GM10248 (cell line): ENCODE data around the gene SLC4A3.

Source experiments
- CTCF ChIA-PET: fragments of 300-600 bp; sonication (Branson Sonifier 250); formaldehyde crosslinking; extraction: SDS; loops from one replicate; lab custom pipeline; 2021; ENCODE audit warnings: antibody characterized with exemption; lab: Yijun Ruan, JAX
- POLR2A ChIA-PET: fragments of 350-650 bp; sonication (Branson Sonifier 250); formaldehyde crosslinking; extraction: SDS; loops from one replicate; lab custom pipeline; 2020; ENCODE audit warnings: antibody characterized with exemption; lab: Yijun Ruan, JAX
- DNase-seq: peaks from one replicate; pipeline ENCODE4 v3.0.0; 2012; ENCODE audit errors: extremely low spot score
- CTCF ChIP-seq: IDR thresholded peaks from 2 replicates; pipeline ENCODE4 v1.5.1; 2012; ENCODE audit warnings: mild to moderate bottlenecking, low read depth; ENCODE audit errors: extremely low read depth, missing control alignments, control extremely low read depth

Gene SLC4A3

GRCh38 chr2:219658196-219658846 is 30.9 kb downstream of the SLC4A3 start:
- TF ChIP-seq CTCF, result no peak
- no peak for DNase-seq
- POLR2A ChIA-PET, result no interaction called here
- CTCF ChIA-PET, result interaction anchor here (1.0 to 2.9 kb wide), 5 partner anchors 13 to 128 kb away, joined by 3 to 11 read pairs (median 8); no protein-coding TSS in a partner anchor

GRCh38 chr2:219658874-219659273 is 31.4 kb downstream of the SLC4A3 start:
- ChIA-PET CTCF (interaction anchor here (1.1 to 3.1 kb wide), 6 partner anchors 14 to 117 kb away, joined by 4 to 11 read pairs (median 8); no protein-coding TSS in a partner anchor), POLR2A (no interaction called here)
- DNase-seq, result no peak
- no peak for TF ChIP-seq CTCF

GRCh38 chr2:219661197-219661954 is 33.9 kb downstream of the SLC4A3 start:
- no peak for DNase-seq
- no peak for TF ChIP-seq CTCF
- ChIA-PET POLR2A (no interaction called here), CTCF (interaction anchor here (0.9 to 3.1 kb wide), 3 partner anchors 18 to 121 kb away, joined by 3 to 9 read pairs (median 4); no protein-coding TSS in a partner anchor)

- POLR2A ChIA-PET, result no interaction called here
- TF ChIP-seq CTCF, result no peak
- no peak for DNase-seq
- CTCF ChIA-PET, result interaction anchor here (0.9 to 3.1 kb wide), 3 partner anchors 19 to 121 kb away, joined by 3 to 9 read pairs (median 4); no protein-coding TSS in a partner anchor
Observed at GRCh38 chr2:219661955-219662395, 34.5 kb downstream of the SLC4A3 start.

- ChIA-PET POLR2A (no interaction called here), CTCF (interaction anchor here (0.9 to 1.0 kb wide), 2 partner anchors 9 to 122 kb away, joined by 3 read pairs; no protein-coding TSS in a partner anchor)
- no peak for TF ChIP-seq CTCF
- no peak for DNase-seq
Observed at GRCh38 chr2:219662566-219662965, 35.1 kb downstream of the SLC4A3 start.

- ChIA-PET POLR2A (no interaction called here), CTCF (interaction anchor here (0.9 to 1.0 kb wide), 2 partner anchors 9 to 122 kb away, joined by 3 read pairs; no protein-coding TSS in a partner anchor)
Observed at GRCh38 chr2:219663116-219663762, 35.8 kb downstream of the SLC4A3 start.

More at GRCh38 chr2:219663116-219663762, 35.8 kb downstream of the SLC4A3 start:
- no peak for DNase-seq
- no peak for TF ChIP-seq CTCF
